Astrocyte (in vitro differentiated cells and primary cell): ENCODE data around the gene CTSS.

Source experiments
- CTCF ChIP-seq: IDR thresholded peaks from 2 replicates; pipeline ENCODE4 v1.5.1; 2011; ENCODE audit warnings: low read depth, mild to moderate bottlenecking, inconsistent platforms, low read length, moderate library complexity; ENCODE audit not compliant: insufficient read depth
- EZH2 ChIP-seq: IDR thresholded peaks from 2 replicates; pipeline ENCODE4 v1.6.1; 2012; ENCODE audit warnings: mild to moderate bottlenecking, low read length, inconsistent platforms; ENCODE audit not compliant: insufficient read depth

GRCh38 chr1:150730130-150730721 is 35.4 kb downstream of the CTSS start:
- no peak for TF ChIP-seq CTCF
- TF ChIP-seq EZH2 = no peak
